ENCODE results near the gene RAB27A.

The RAB27A gene

DNA sequence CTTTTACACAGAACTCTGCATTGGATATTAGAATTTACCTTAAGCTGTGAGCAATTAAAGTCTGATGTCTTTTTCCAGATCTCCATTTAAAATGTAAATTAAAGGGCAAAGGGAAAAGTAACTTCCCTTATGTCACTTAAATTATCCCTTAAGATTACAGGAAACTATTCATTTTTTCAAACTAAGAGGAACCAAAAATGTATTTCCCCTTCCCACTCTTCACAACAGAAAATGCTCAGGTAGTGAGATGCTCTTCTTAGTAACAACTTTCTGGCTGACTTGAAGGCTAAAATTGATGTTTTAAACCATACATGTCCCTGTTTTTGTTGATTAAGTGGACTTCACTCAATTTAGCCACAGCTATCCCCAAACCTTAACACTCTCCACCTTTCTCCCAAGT lies 110.5 kb downstream of the RAB27A start:
- Histone ChIP-seq H3K4me3 (ENCODE audit: low read depth, low read length) (no peak overlapping the region), H3K27ac (ENCODE audit: extremely low read depth, low read depth, low read length) (no peak overlapping the region), H3K36me3 (ENCODE audit: control insufficient read depth in 2 of 2, insufficient read depth in 1 of 2, low read length in 2 of 2) (peaks cover 7 to 45% of the 10 kb centered on the region in 2 experiments), H3K4me1 (ENCODE audit: control insufficient read depth, insufficient read depth, low read length) (no peaks in the 10 kb centered on the region), H3K9me3 (ENCODE audit: control insufficient read depth, insufficient read depth, low read depth, low read length) (no peaks in the 10 kb centered on the region)
- no peak for TF ChIP-seq ZNF24 (tag by site-specific recombination; IDR thresholded peaks at IDR 0.05)
- TF ChIP-seq ZNF501 (tag by site-specific recombination; IDR thresholded peaks at IDR 0.05), result no peak
- TF ChIP-seq, protein P1, sequence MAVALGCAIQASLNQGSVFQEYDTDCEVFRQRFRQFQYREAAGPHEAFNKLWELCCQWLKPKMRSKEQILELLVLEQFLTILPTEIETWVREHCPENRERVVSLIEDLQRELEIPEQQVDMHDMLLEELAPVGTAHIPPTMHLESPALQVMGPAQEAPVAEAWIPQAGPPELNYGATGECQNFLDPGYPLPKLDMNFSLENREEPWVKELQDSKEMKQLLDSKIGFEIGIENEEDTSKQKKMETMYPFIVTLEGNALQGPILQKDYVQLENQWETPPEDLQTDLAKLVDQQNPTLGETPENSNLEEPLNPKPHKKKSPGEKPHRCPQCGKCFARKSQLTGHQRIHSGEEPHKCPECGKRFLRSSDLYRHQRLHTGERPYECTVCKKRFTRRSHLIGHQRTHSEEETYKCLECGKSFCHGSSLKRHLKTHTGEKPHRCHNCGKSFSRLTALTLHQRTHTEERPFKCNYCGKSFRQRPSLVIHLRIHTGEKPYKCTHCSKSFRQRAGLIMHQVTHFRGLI (tag by site-specific recombination; IDR thresholded peaks at IDR 0.05), result no peak
- no peak for TF ChIP-seq ZNF311 (tag by site-specific recombination; IDR thresholded peaks at IDR 0.05; ENCODE audit: borderline replicate concordance)
- TF ChIP-seq ZNF426 (tag by site-specific recombination; IDR thresholded peaks at IDR 0.05), result no peak
- POLR2A ChIA-PET, result no interaction called here
- CTCF ChIA-PET, result interaction anchor here (0.6 to 0.9 kb wide), 2 partner anchors 38 to 260 kb away, joined by 3 to 5 read pairs; no protein-coding TSS in a partner anchor

DNA sequence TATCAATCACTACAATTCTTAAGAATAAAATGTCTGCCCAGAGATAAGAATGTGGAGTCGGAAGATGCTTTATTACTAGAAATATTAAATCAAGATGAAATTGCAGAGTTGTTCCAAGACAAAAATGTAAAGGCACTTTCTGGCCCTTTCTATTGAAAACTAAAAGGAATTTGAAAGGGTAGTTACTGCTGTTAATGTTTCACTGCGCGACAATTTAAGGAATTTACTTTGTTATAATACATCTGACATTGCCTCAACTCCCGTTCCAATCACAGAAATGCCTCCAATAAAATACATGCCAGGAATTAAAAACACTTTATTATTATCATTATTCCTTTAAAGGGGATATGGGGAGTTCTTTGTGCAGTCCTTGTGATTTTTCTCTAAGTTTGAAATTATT lies 119.3 kb downstream of the RAB27A start:
- CTCF ChIA-PET, result no interaction called here
- Histone ChIP-seq H3K4me3 (ENCODE audit: low read depth, low read length) (no peak overlapping the region), H3K9me3 (ENCODE audit: control insufficient read depth, insufficient read depth, low read depth, low read length) (no peaks in the 10 kb centered on the region), H3K4me1 (ENCODE audit: control insufficient read depth, insufficient read depth, low read length) (no peaks in the 10 kb centered on the region), H3K36me3 (ENCODE audit: control insufficient read depth in 2 of 2, insufficient read depth in 1 of 2, low read length in 2 of 2) (no peaks in the 10 kb centered on the region), H3K27ac (ENCODE audit: extremely low read depth, low read depth, low read length) (no peak overlapping the region)
- POLR2A ChIA-PET, result no interaction called here
- TF ChIP-seq ZIC2 (tag by site-specific recombination; IDR thresholded peaks at IDR 0.05) (no peak), OSR2 (tag by site-specific recombination; IDR thresholded peaks at IDR 0.05) (no peak), ZNF561 (tag by site-specific recombination; IDR thresholded peaks at IDR 0.05; ENCODE audit: borderline replicate concordance) (no peak), ZNF792 (tag by site-specific recombination; IDR thresholded peaks at IDR 0.05) (no peak), ZNF776 (tag by site-specific recombination; IDR thresholded peaks at IDR 0.05; ENCODE audit: borderline replicate concordance) (no peak), SETDB1 (IDR thresholded peaks at IDR 0.05; ENCODE audit: insufficient read length, low read length) (no peak), SCRT2 (tag by site-specific recombination; IDR thresholded peaks at IDR 0.05) (no peak), OVOL3 (tag by site-specific recombination; IDR thresholded peaks at IDR 0.05) (no peak), BCL11B (tag by site-specific recombination; IDR thresholded peaks at IDR 0.05; ENCODE audit: low read depth) (no peak), KLF1 (tag by site-specific recombination; IDR thresholded peaks at IDR 0.05) (no peak), ZNF600 (tag by site-specific recombination; IDR thresholded peaks at IDR 0.05) (no peak), ZNF169 (tag by site-specific recombination; IDR thresholded peaks at IDR 0.05) (no peak), ZNF658 (tag by site-specific recombination; IDR thresholded peaks at IDR 0.05) (no peak), KLF9 (tag by site-specific recombination; IDR thresholded peaks at IDR 0.05; ENCODE audit: low read depth) (no peak), REPIN1 (tag by site-specific recombination; IDR thresholded peaks at IDR 0.05; ENCODE audit: low read depth) (no peak), ZNF19 (tag by site-specific recombination; IDR thresholded peaks at IDR 0.05; ENCODE audit: low read depth) (no peak), ZXDB (tag by site-specific recombination; IDR thresholded peaks at IDR 0.05) (no peak), ZNF114 (tag by site-specific recombination; IDR thresholded peaks at IDR 0.05) (no peak)
- TF ChIP-seq, protein P2, sequence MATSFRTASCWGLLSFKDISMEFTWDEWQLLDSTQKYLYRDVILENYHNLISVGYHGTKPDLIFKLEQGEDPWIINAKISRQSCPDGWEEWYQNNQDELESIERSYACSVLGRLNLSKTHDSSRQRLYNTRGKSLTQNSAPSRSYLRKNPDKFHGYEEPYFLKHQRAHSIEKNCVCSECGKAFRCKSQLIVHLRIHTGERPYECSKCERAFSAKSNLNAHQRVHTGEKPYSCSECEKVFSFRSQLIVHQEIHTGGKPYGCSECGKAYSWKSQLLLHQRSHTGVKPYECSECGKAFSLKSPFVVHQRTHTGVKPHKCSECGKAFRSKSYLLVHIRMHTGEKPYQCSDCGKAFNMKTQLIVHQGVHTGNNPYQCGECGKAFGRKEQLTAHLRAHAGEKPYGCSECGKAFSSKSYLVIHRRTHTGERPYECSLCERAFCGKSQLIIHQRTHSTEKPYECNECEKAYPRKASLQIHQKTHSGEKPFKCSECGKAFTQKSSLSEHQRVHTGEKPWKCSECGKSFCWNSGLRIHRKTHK (tag by site-specific recombination; IDR thresholded peaks at IDR 0.05), result no peak
- TF ChIP-seq, protein P3, sequence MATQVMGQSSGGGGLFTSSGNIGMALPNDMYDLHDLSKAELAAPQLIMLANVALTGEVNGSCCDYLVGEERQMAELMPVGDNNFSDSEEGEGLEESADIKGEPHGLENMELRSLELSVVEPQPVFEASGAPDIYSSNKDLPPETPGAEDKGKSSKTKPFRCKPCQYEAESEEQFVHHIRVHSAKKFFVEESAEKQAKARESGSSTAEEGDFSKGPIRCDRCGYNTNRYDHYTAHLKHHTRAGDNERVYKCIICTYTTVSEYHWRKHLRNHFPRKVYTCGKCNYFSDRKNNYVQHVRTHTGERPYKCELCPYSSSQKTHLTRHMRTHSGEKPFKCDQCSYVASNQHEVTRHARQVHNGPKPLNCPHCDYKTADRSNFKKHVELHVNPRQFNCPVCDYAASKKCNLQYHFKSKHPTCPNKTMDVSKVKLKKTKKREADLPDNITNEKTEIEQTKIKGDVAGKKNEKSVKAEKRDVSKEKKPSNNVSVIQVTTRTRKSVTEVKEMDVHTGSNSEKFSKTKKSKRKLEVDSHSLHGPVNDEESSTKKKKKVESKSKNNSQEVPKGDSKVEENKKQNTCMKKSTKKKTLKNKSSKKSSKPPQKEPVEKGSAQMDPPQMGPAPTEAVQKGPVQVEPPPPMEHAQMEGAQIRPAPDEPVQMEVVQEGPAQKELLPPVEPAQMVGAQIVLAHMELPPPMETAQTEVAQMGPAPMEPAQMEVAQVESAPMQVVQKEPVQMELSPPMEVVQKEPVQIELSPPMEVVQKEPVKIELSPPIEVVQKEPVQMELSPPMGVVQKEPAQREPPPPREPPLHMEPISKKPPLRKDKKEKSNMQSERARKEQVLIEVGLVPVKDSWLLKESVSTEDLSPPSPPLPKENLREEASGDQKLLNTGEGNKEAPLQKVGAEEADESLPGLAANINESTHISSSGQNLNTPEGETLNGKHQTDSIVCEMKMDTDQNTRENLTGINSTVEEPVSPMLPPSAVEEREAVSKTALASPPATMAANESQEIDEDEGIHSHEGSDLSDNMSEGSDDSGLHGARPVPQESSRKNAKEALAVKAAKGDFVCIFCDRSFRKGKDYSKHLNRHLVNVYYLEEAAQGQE (tag by site-specific recombination; IDR thresholded peaks at IDR 0.05), result no peak
